HepG2 (cell line): ENCODE data around the gene CDK2. TPM values are rescaled to one million over a fixed set of nuclear protein-coding genes. Genes with fewer than 3 reads are reported as not detected.

Experiments used
- ARID4A ChIP-seq: sonication (generic); formaldehyde crosslinking; IDR thresholded peaks from 2 replicates; pipeline ENCODE4 v1.5.0; 2020; ENCODE audit warnings: mild to moderate bottlenecking, missing genetic modification reagents, borderline replicate concordance
- CREB1 ChIP-seq, 2 experiments: fragments of 450-650 bp in 1 of 2; IDR thresholded peaks; 2 replicates each; pipeline ENCODE4 v1.6.1; 2016 to 2017; ENCODE audit warnings: control low read depth in 1 of 2, mild to moderate bottlenecking in 1 of 2, missing compliant biosample characterization in 1 of 2, missing genetic modification characterization in 1 of 2
- CREBL2 ChIP-seq: sonication (generic); formaldehyde crosslinking; IDR thresholded peaks from 2 replicates; pipeline ENCODE4 v1.8.1; 2023; ENCODE audit warnings: missing genetic modification reagents, mild to moderate bottlenecking, borderline replicate concordance
- GLI4 ChIP-seq: sonication (generic); formaldehyde crosslinking; IDR thresholded peaks from 2 replicates; pipeline ENCODE4 v1.5.1; 2020; ENCODE audit warnings: missing genetic modification reagents, mild to moderate bottlenecking, moderate library complexity, borderline replicate concordance
- HNF1B ChIP-seq: sonication (generic); formaldehyde crosslinking; IDR thresholded peaks from 2 replicates; pipeline ENCODE4 v1.5.1; 2020; ENCODE audit warnings: mild to moderate bottlenecking, moderate library complexity, missing genetic modification reagents
- KMT2B ChIP-seq: IDR thresholded peaks from 2 replicates; pipeline ENCODE4 v1.6.1; 2016; ENCODE audit warnings: missing genetic modification reagents, missing compliant biosample characterization
- NFE2L2 ChIP-seq: fragments of 150-350 bp; IDR thresholded peaks from 2 replicates; pipeline ENCODE4 v1.6.1; 2014; ENCODE audit warnings: low read length
- NR3C1 ChIP-seq: sonication (generic); formaldehyde crosslinking; IDR thresholded peaks from 2 replicates; pipeline ENCODE4 v1.4.0; 2020; ENCODE audit warnings: missing genetic modification reagents
- PREB ChIP-seq: sonication (generic); formaldehyde crosslinking; IDR thresholded peaks from 2 replicates; pipeline ENCODE4 v1.4.0; 2020; ENCODE audit warnings: missing genetic modification reagents
- RFX3 ChIP-seq: IDR thresholded peaks from 2 replicates; pipeline ENCODE4 v1.6.1; 2016; ENCODE audit warnings: missing biosample characterization, missing genetic modification reagents
- RFXANK ChIP-seq: IDR thresholded peaks from 2 replicates; pipeline ENCODE4 v1.6.1; 2016
- RXRA ChIP-seq: sonication (generic); formaldehyde crosslinking; IDR thresholded peaks from 2 replicates; pipeline ENCODE4 v1.5.1; 2020; ENCODE audit warnings: missing genetic modification reagents
- SOX5 ChIP-seq: IDR thresholded peaks from 2 replicates; pipeline ENCODE4 v1.6.1; 2016; ENCODE audit warnings: borderline replicate concordance
- SP1 ChIP-seq, 2 experiments: fragments of 450-650 bp in 1 of 2; sonication (generic) in 1 of 2; formaldehyde crosslinking in 1 of 2; IDR thresholded peaks; 2 replicates each; pipeline versions ENCODE4 v1.4.0 to v1.6.1; 2016 to 2020; ENCODE audit warnings: missing genetic modification reagents in 1 of 2
- SSRP1 ChIP-seq: IDR thresholded peaks from 2 replicates; pipeline ENCODE4 v1.6.1; 2016; ENCODE audit warnings: control low read depth
- U2AF1 ChIP-seq: fragments of 200-400 bp; formaldehyde crosslinking; optimal IDR thresholded peaks from 2 replicates; pipeline ENCODE3; 2017; ENCODE audit warnings: mild to moderate bottlenecking, low read depth, low read length
- ZNF180 ChIP-seq: sonication (generic); formaldehyde crosslinking; IDR thresholded peaks from 2 replicates; pipeline ENCODE4 v1.4.0; 2020; ENCODE audit warnings: low read depth, missing genetic modification reagents, borderline replicate concordance
- ZNF317 ChIP-seq: sonication (generic); formaldehyde crosslinking; IDR thresholded peaks from 2 replicates; pipeline ENCODE4 v1.5.0; 2020; ENCODE audit warnings: mild to moderate bottlenecking, missing genetic modification reagents
- ZNF451 ChIP-seq: sonication (generic); formaldehyde crosslinking; IDR thresholded peaks from 2 replicates; pipeline ENCODE4 v1.5.0; 2020; ENCODE audit warnings: mild to moderate bottlenecking, missing genetic modification reagents
- ZNF598 ChIP-seq: sonication (generic); formaldehyde crosslinking; IDR thresholded peaks from 2 replicates; pipeline ENCODE4 v1.5.1; 2020; ENCODE audit warnings: mild to moderate bottlenecking, missing genetic modification reagents, borderline replicate concordance
- ZNF678 ChIP-seq: sonication (generic); formaldehyde crosslinking; IDR thresholded peaks from 2 replicates; pipeline ENCODE4 v1.4.0; 2020; ENCODE audit warnings: mild to moderate bottlenecking, missing genetic modification reagents
- ZNF7 ChIP-seq: IDR thresholded peaks from 2 replicates; pipeline ENCODE4 v1.6.1; 2016; ENCODE audit warnings: missing biosample characterization, missing genetic modification reagents
- ZNF747 ChIP-seq: sonication (generic); formaldehyde crosslinking; IDR thresholded peaks from 2 replicates; pipeline ENCODE4 v1.8.1; 2023; ENCODE audit warnings: missing genetic modification reagents, mild to moderate bottlenecking, borderline replicate concordance
- polyA plus RNA-seq, 8 experiments: library from polyadenylated mRNA; depleted of rRNA in 3 of 8; stranded (reverse) in 7 of 8; unstranded in 1 of 8; fragments of >200 nt; fragmentation: Illumina TruSeq in 4 of 8; extraction: Trizol in 4 of 8; gene quantifications; 2 replicates each; pipeline versions ENCODE4 v1.2.1 to v1.2.3, GENCODE V29; 2011 to 2016; ENCODE audit warnings: low read depth in 4 of 8, missing spikeins in 1 of 8, mixed read lengths in 1 of 8; ENCODE audit not compliant: insufficient read depth in 1 of 8
- total RNA-seq, 5 experiments: library from RNA; depleted of rRNA; stranded (reverse); fragments of >200 nt; fragmentation: Illumina TruSeq; extraction: Trizol; gene quantifications; 2 replicates each; pipeline ENCODE4 v1.2.3, GENCODE V29; 2016; ENCODE audit warnings: low read depth in 1 of 5

CDK2 gene
- total and polyA plus RNA-seq, 2 of the 13 experiments (the other 11 are each of a cell fraction or from before 2014, with no cell fraction given), result 47.5 to 52.6 TPM

- peak; percentile 27; the same call in 1 of the 2 replicates for TF ChIP-seq RXRA (CRISPR knock-in tag)
- peak; percentile 96 for TF ChIP-seq CREB1 (IDR thresholded peaks at IDR 0.05)
- peak; percentile 98 for TF ChIP-seq CREB1 (CRISPR knock-in tag; IDR thresholded peaks at IDR 0.05)
- TF ChIP-seq RFXANK (CRISPR knock-in tag), result peak; percentile 81; the same call in 1 of the 2 replicates
- no peak; the same call in 1 of the 2 replicates for TF ChIP-seq ZNF678
- TF ChIP-seq CREBL2 (CRISPR knock-in tag), result no peak
- TF ChIP-seq ZNF180 (CRISPR knock-in tag), result no peak
- TF ChIP-seq NFE2L2, result no peak
- peak; percentile 85; the same call in 1 of the 2 replicates for TF ChIP-seq GLI4 (CRISPR knock-in tag)
- TF ChIP-seq RFX3 (CRISPR knock-in tag), result no peak
- peak; percentile 80 for TF ChIP-seq KMT2B
- TF ChIP-seq SSRP1 (CRISPR knock-in tag), result no peak
- peak; percentile 91; the same call in 1 of the 2 replicates for TF ChIP-seq HNF1B
- no peak for TF ChIP-seq NR3C1 (CRISPR knock-in tag)
- peak; percentile 24; the same call in 1 of the 2 replicates for TF ChIP-seq SOX5
- TF ChIP-seq ZNF317 (CRISPR knock-in tag), result peak; percentile 62; the same call in 1 of the 2 replicates
- TF ChIP-seq U2AF1, result no peak
- no peak for TF ChIP-seq PREB (CRISPR knock-in tag)
- TF ChIP-seq ARID4A (CRISPR knock-in tag), result peak; percentile 93
- peak; percentile 89 for TF ChIP-seq ZNF598 (CRISPR knock-in tag)
- no peak for TF ChIP-seq ZNF747 (CRISPR knock-in tag)
- TF ChIP-seq ZNF451 (CRISPR knock-in tag), result 0 out of 2 replicates have a peak, but pooled peaks have one; percentile 26
- TF ChIP-seq SP1 (IDR thresholded peaks at IDR 0.05), result peak; percentile 88
- peak; percentile 93 for TF ChIP-seq SP1 (CRISPR knock-in tag; IDR thresholded peaks at IDR 0.05)
- peak; percentile 31; the same call in 1 of the 2 replicates for TF ChIP-seq ZNF7 (CRISPR knock-in tag)
These were observed 7.1 kb downstream of the CDK2 start, which contains the start of gene RAB5B (continued) for GRCh38 chr12:55973599-55974307.
